Measurements from ENCODE around the gene PGAP6.
"Not testable (repeated sequence)": the region's sequence is repeated elsewhere in the genome, so short reads cannot be mapped to it uniquely, and the experiment has no call there.

DNA sequence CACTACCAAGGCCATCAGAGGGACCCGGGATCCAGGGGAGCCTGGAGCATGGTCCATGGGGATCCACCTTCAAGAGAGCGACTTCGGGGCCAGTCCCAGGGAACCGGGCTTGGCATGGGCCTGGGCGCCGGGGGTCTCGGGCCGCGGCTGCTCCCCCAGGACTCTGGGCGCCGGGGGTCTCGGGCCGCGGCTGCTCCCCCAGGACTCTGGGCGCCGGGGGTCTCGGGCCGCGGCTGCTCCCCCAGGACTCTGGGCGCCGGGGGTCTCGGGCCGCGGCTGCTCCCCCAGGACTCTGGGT, 19.1 kb downstream of the PGAP6 start:
- not testable (repeated sequence) for TF ChIP-seq SUZ12 (IDR thresholded peaks at IDR 0.05); SP1 (IDR thresholded peaks at IDR 0.05); ARNT (IDR thresholded peaks at IDR 0.05); FOXK2 (IDR thresholded peaks at IDR 0.05); L3MBTL2 (conservative IDR thresholded peaks at IDR 0.05); TARDBP (IDR thresholded peaks at IDR 0.05); FOXM1 (IDR thresholded peaks at IDR 0.05; ENCODE audit: borderline replicate concordance); FOXA1 (IDR thresholded peaks at IDR 0.05); BHLHE40 (IDR thresholded peaks at IDR 0.05; ENCODE audit: borderline replicate concordance); NFRKB (IDR thresholded peaks at IDR 0.05); PKNOX1 (IDR thresholded peaks at IDR 0.05); HDGF (IDR thresholded peaks at IDR 0.05; ENCODE audit: borderline replicate concordance); ELF4 (IDR thresholded peaks at IDR 0.05)
